ENCODE measurements around the gene GPNMB.

Gene GPNMB

DNA sequence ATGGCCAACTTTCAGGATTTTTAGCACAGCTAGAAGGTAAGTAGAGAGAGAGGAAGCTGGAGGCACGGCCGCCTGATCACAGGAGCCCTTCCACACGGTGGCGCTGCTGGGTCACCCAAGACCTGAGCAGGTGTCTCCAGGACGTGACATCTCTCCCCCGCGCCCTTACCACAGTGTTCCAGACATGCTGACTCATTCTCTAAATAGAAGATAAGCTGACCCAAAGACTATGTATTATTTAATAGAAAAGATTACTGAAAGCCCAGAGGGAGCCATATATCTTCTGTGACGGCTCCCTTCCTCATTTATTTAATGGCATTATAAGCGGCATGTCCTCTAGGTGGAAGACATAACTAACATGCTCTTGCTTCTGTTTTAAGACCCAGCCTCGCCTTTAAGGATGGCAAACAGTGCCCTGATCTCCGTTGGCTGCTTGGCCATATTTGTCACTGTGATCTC lies 26.6 kb downstream of the GPNMB start:
- peak; percentile 35 for DNase-seq (ENCODE audit: low read depth)

DNA sequence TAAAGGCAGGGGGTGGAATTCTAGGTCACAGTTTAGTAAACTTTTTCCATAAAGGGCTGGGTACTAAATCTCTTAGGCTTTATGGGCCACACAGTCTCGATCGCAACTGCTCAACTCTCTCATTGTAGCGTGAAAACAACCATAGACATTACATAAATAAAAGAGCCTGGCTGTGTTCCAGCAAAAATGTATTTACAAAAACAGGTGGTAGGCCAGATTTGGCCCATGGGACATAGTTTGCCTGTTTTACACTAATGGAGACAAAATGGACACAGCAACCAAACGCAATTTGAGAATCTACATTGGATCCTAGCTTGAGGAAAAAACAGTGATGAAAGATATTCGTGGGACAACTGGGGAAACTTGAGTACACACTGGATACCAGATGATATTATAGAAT lies 29.3 kb downstream of the GPNMB start:
- no peak for DNase-seq (ENCODE audit: low read depth)

DNA sequence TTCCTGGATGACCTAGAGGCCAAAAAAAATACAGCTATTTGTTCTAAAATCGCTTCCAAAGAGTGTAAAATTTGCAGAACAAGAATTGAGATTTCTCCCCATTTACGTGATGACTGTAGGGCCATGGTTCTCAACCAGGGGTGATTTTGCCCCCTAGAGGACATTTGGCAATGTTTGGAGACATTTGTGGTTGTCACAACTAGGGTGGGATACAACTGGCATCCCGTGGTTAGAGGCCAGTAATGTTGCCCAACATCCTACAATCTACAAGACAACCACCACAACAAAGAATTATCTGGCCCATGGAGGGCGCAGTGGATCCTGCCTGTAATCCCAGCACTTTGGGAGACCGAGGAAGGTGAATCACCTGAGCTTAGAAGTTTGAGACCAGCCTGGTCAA lies 29.8 kb downstream of the GPNMB start:
- no peak for DNase-seq (ENCODE audit: low read depth)

DNA sequence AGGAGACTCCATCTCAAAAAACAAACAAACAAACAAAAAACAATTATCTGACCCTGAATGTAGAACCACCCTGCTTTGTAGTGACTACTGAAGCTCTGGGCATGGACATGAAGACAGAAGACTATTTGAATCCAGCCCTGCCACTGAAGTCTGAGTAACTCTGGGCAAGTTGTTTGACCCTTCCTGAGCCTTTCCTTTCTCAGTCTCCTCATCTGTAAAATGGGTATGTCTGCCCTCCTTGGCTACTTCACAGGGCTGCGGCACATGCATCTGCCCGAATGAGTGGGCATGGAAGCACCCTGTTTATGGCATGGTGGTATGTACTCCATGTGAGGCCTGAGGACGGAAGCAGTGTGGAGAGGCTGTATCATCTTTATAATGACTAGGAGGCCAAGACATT lies 30.4 kb downstream of the GPNMB start:
- no peak for DNase-seq (ENCODE audit: low read depth)

DNA sequence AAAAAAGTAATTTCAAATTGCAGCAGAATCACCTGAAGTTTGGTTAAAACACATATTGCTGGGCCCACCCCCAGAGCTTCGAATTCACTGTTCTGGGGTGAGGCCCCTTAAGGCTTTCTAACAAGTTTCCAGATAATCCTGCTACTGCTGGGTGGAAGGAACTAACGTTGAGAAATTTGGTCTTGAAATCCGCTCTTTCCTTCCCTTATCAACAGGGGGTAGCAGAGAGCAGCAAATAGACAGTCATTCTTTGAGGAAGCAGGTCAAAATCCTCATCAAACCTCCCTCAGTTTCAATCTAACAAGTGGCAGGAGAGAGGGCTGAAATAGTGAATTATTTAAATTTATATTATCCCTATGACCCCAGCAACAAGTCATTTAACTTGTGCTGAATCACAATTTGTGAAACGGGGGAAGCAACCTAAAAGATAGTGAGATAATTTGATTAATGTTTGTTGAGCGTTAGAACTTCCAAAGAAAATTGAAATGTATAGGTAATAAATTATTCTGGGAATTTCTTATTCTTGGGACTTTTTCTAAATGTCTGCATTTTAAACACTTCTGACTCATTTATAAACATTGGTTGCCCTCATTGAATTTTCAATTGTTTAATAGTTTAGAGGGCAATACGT lies 30.9 kb downstream of the GPNMB start:
- peak; percentile 53 for DNase-seq (ENCODE audit: low read depth)

DNA sequence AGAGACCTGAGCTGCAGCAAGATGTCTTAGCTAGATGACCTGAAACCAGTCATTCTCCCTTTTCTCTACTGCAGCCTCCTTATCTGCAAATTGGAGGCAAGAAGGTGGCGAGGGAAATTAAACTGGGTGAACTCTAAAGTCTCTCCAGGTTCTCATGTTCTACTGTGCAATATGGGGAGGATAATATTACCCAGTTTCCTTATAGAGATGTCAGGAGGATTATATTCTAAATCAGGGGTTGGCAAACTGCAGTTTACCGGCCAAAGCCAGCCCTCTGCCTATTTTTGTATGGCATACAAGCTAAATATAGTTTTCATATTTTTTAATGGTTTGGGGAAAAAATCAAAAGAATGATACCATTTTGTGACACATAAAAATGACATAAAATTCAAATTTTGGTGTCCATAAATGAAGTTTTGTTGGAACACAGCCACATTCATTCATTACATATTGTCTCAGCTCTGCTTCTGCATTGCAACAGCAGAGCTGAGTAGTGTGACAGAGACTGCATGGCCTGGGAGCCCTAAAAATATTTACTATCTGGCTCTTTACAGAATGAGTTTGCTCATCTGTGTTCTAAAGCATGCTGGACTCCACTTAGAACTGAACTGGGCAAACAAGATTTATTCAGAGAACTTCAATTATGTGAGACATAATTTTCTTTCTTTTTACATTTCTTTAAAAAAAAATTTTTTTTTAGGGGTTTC lies 33.4 kb downstream of the GPNMB start:
- DNase-seq (ENCODE audit: low read depth), result no peak

DNA sequence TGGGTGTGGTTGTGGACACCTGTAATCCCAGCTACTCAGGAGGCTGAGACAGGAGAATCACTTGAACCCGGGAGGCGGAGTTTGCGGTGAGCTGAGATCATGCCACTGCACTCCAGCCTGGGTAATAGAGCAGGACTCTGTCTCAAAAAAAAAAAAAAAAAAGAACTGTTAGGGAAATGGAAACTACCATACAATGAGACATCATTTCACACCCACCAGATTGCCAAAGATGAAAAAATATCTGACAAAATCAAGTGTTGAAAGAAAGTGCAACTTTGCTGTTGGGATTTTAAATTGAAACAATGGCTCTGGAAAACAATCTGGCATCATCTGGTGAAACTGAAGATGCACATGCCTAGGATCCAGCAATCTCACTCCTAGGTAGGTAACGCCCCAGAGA lies 36.5 kb downstream of the GPNMB start:
- DNase-seq (ENCODE audit: low read depth), result no peak

DNA sequence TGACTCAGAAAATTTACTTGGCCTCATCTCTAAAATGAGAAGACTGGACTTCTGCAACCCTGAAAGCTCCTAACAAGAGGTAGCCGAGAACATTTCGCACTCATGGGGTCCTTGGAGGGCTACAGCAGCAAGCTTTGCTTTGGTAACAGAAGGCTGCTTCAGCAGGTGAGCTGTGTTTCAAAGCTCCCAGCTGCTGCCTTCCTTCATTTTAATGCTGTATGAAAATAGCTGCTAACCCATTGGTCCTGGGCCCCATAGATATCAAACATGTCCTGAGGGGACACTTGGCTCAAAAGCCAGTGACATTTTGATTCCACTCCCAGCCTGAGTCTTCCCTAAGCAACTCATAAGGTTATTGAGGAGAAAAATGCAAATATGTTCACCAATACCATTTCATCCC lies 38.3 kb downstream of the GPNMB start:
- no peak for DNase-seq (ENCODE audit: low read depth)

DNA sequence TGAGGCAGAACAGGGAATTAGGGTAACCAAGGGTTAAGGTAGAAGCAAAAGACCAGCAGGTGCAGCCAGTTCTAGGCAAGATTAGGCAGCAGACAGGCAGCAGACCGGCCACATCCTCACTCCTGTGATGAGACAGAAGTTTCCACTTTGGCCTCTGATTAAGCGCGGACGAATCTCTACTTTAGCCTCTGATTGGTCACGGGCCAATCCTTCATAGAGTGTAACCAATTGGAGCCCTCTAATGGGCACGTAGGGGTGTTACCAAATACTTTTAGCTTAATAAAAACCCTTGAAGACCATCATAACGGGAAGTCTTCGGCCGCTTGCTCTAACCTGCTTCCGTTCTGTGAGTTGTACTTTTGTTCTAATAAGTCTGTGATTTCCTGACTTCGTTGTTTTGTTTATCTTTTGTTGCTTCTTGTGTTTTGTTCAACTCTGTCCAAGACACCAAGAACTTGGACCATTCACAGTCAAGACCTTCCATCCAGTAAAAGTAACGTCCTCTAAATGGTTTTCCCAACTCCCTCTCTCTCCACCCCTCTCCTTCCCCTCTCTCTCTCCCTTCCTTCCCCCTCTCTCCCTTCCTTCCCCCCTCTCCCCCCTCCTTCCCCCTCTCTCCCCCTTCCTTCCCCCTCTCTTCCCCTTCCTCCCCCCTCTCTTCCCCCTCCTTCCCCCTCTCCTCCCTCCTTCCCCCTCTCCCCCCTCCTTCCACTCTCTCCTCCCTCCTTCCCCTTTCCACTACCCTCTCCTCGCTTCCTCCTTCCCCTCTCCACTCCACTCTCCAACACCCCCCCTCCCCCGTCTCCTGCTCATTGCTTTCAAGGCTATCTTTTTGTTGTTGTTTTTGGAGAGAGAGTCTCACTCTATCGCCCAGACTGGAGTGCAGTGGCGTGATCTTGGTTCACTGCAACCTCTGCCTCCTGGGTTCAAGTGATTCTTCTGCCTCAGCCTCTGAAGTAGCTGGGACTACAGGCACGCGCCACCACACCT lies 39.4 kb downstream of the GPNMB start:
- no peak for DNase-seq (ENCODE audit: low read depth)

DNA sequence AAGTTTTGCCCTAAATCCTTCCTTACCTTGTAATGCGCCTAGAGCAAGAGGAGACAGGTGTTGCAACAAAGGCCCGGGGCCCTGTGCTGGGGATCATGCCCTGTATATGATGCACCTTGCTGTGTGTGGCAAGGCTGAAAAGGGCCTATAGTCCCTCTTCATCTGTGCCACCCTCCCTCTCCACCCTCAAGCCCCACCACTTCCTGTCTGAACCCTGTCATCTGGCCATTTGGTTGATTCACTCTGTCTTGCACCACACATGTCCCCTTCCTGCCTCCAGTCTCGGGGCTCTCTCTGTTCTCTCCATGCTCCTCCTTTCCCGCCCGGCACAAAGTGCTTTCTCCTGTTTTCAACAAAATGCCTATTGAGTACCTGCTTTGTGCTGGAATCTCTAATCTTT lies 41.0 kb downstream of the GPNMB start:
- DNase-seq (ENCODE audit: low read depth), result no peak

DNA sequence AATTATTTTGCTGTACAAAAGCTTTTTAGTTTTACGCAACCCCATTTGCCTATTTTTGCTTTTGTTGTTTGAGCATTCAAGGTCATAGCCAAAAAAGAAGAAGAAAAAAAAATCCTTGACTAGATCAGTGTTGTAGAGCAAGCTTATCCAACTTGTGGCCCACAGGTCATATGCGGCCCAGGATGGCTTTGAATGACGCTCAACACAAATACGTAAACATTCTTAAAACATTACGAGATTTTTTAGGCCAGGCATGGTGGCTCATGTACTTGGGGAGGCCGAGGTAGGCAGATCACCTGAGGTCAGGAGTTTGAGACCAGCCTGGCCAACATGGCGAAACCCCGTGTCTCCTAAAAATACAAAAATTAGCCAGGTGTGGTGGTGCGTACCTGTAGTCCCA lies 44.4 kb downstream of the GPNMB start:
- DNase-seq (ENCODE audit: low read depth), result no peak

DNA sequence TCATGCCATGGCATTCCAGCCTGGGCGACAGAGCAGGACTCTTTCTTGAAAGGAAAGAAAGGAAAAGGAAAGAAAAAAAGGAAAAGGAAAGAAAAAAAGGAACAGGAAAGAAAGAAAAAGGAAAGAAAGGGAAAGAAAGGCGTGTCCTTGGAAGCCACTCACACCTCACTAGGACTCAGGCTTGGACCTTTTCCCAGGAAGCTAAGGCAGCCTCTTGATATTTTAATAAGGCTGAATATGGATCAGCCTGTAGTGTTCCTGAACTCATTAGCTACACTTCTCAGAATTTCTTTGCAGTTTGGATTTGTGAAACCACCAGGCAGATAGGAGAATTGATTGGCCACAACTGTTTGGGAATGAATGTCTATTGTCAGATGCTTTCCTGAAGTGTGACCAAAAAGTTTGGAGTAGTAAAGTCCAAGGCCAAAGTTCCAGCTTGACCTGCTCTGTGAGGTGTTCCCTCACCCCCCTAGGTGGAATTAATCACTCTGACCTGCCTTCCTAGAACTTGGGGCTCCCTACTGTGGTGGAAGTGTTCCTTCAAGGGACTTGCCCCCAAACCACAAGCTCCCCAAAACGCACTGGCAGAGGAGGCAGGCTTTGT lies 45.5 kb downstream of the GPNMB start:
- DNase-seq (ENCODE audit: low read depth), result no peak

DNA sequence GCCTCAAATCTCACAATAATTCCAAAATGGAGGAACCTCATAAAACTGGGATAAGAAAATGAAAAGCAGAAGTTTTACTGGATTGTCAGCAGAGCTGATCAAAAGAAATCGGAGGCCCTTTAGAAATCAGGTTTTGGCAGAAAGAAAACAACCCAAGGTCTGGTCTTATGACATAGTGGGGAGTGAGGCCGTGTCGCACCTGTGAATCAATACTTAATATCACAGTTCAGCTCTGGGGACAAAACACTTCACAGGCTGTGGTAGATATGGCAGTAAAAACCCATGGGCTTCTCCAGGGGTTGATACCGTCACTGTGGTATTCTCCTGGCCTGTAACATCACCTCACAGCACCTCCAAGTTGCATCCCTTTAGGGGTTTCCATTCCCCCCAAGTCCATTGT lies 46.0 kb downstream of the GPNMB start:
- no peak for DNase-seq (ENCODE audit: low read depth)

DNA sequence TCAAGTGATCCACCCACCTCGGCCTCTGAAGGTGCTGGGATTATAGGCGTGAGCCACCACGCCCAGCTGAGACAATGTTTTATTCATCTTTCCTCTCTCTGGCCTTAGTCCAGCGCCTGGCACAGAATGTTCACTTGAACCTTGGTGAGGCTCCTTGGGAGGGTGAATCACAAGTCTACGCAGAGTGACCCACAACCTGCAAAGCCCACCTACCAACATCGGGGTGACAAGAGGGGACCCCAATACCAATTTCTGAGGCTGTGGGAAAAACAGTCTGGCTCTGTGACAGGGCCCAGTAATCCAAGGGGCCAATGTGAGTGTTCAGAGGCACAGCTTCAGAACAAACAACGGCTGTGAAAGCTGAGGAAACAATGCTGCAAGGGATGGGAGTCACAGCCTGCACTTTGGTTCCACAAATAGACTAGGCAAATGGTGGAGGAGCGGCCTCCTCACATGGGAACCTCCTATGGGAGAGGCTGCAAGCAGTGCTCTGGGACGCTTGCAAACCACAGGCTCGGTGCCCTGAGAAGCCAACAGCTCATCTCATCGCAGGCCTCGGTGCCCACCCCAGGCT lies 47.0 kb downstream of the GPNMB start:
- no peak for DNase-seq (ENCODE audit: low read depth)

DNA sequence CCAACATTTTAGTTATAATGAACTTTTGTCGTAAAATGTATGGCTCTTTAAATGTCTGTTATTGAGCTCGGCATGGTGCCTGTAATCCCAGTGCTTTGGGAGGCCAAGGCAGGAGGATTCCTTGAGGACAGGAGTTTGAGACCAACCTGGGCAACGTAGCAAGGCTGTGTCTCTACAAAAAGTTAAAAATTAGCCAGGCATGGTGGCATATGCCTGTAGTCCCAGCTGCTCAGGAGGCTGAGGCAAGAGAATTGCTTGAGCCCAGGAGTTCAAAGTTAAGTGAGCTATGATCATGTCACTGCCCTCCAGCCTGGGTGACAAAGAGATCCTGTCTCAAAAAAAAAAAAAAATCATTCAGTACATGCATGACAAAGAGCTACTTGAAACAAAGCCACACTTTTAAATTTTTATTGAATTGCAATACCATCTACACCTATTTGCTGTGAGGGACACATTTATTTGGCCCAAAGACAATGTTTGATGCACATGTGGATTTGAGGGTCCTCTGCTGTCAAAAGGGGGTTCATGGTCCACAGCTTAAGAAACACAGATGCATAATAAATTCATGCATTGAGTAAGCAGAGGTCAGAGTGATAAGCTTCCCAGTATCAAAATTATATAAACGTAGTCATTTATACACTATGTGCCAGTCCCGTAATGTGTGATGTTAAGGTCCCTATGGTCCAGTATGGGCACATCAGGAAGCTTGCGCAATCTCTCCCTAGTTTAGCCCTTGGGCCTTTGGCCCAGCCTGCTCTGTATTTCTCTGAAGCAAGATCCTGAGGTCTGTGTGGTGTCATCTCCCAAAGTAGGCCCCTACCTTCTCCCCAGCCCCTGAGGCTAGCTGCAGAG lies 48.2 kb downstream of the GPNMB start:
- no peak for DNase-seq (ENCODE audit: low read depth)

DNA sequence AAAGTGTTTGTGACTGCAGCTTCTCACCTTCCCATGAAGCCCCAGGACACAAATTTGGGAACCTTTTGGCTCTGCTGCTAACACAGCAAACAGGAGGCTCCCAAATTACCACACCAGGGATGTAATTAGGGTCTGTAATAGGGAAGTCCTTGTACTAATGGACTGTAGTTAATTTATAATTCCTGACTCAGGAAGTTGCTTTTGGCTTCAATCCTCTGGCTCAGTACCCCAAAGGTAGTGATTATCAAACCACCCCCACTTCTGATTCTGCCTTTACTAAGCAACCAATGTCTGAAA lies 48.8 kb downstream of the GPNMB start:
- no peak for DNase-seq (ENCODE audit: low read depth)

DNA sequence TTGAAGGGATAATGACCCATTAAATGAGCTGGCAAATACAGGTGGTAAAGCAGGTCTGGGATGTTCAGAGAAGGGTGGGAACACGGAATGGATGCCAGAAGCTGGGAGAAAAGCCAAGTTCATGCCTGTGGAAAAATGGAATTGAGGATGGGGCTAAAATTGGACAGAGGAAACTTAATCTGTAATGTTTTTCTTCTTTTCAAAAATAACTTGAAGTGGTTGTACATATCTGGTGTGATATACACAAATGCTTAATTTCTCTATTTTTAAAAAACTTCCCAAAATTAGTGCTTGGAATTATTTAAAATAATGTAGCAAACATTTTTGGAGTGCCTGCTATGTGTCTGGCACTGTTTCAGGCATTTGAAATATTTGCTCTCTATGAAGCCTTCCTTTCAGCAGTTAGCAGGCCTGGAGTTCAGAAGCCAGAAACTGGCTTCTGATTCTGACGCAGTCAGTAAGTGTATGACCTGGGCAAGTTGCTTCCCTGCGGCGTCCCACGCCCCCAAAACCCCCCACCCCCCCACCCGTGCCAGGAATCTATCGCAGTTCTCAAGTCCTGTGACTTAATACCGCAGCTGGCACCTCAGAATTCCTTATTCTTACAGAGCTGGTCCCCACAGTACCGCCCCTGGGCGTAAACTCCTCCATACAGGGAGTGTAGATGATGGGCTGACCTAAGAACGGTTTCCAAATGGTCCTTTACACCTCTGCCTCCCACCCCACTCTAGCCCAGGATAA lies 51.7 kb downstream of the GPNMB start:
- no peak for DNase-seq (ENCODE audit: low read depth)

DNA sequence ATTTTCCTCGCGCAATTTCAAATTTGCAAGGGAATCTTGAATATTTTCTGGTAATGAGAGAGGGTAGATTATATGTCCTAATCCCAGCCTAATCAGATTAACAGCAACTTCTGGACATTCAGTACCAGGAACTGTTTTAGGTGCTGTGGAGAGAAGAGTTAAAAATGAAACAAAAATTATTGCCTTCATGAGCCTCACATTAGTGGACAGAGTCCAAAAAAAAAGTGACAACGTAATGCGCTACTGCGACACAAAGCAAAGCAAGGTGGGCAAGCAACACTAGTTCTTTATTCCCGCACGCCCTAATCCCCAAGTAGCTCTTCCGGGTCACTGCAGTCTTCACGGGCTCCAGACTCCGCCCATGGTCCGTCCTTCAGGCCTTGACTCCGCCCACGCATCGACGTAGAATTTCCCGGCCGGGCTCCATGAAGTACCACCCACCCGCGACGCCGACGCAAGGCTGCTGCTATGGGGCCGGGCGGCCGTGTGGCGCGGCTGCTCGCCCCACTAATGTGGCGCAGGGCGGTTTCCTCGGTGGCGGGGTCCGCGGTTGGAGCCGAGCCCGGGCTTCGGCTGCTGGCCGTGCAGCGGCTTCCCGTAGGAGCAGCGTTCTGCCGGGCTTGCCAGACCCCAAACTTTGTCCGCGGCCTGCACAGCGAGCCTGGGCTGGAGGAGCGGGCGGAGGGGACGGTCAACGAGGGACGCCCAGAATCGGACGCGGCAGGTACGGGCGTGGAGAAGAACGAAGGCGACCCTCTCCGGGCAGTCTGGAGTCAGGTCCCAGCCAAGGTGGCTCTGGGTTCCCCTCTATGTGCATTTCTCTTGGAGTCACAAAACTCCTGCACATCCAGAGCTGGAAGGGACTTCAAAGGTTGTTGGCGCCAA lies 52.6 kb downstream of the GPNMB start, which contains the start of gene MALSU1:
Gene MALSU1, plus strand, starts transcription at position 455 of the 885 bp plus-strand sequence. Its CDS starts 14 bp downstream, at position 469.
- peak; percentile 87 for DNase-seq (ENCODE audit: low read depth)

DNA sequence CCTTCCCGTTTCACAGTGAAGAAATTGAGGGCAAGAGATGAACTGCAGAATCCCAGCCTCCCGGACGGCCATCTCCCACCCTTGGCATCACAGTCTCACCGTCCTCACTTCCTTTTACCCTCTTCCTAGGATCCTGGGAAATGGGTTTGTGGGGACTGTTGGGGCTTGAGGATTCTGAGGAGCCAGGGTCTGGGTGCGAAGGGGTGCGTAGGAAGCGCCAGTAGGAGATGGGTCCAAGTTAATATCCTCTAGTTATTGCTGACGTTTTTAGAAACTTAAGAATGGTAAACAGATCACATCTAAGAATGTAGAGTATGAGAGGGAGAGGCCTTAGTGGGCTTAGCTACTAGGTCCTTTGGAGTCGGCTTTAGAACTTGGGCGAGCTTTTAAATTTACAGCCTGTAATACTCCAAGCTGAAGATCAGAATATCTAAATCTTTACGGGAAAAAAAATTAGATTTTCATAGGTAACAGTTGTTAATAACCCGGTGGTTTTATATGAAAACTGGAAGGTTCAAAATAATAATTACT lies 53.3 kb downstream of the GPNMB start:
- no peak for DNase-seq (ENCODE audit: low read depth)

All from GM04504 (cell line).